NCI-H524 treated with DMSO at 0.1 percent for 48 hours (cell line): ENCODE results near the gene CHN1.

Experiments used
- DNase-seq: peaks from one replicate; lab custom pipeline; 2025; lab: John Stamatoyannopoulos, UW

CHN1 gene

GRCh38 chr2:174764280-174765255 is 240.6 kb downstream of the CHN1 start, which contains the start of gene CHRNA1:
Gene CHRNA1, minus strand, starts transcription at chr2:174764472. Its CDS starts 78 bp downstream, at chr2:174764394.
- DNase-seq = peak; percentile 58

GRCh38 chr2:174763780-174764179 is 241.4 kb downstream of the CHN1 start:
- no peak for DNase-seq

GRCh38 chr2:174762464-174762863 is 242.7 kb downstream of the CHN1 start:
- no peak for DNase-seq

GRCh38 chr2:174761837-174762236 is 243.3 kb downstream of the CHN1 start:
- peak; percentile 87 for DNase-seq

GRCh38 chr2:174760845-174761473 is 244.2 kb downstream of the CHN1 start:
- peak; percentile 18 for DNase-seq

- DNase-seq = no peak
These were observed 245.7 kb downstream of the CHN1 start for GRCh38 chr2:174759381-174760065.

GRCh38 chr2:174756743-174757142 is 248.4 kb downstream of the CHN1 start:
- no peak for DNase-seq

GRCh38 chr2:174753038-174753633 is 252.0 kb downstream of the CHN1 start:
- no peak for DNase-seq

GRCh38 chr2:174752403-174753037 is 252.7 kb downstream of the CHN1 start:
- no peak for DNase-seq

- no peak for DNase-seq
These were observed 254.2 kb downstream of the CHN1 start for GRCh38 chr2:174750923-174751441.

- no peak for DNase-seq
These were observed 255.4 kb downstream of the CHN1 start for GRCh38 chr2:174749793-174750192.

- DNase-seq = no peak
These were observed 256.2 kb downstream of the CHN1 start for GRCh38 chr2:174748948-174749347.
